ENCODE data around the gene KLF18.
"Not testable (repeated sequence)": the region's sequence is repeated elsewhere in the genome, so short reads cannot be mapped to it uniquely, and the experiment has no call there.

The KLF18 gene

GRCh38 chr1:44120398-44120949 lies 21.0 kb downstream of the KLF18 start:
- Histone ChIP-seq H3K4me1 (ENCODE audit: control insufficient read depth, insufficient read depth, low read length, poor library complexity, severe bottlenecking) (no peaks in the 10 kb centered on the region), H3K36me3 (ENCODE audit: control insufficient read depth, insufficient read depth, low read length) (no peaks in the 10 kb centered on the region), H3K4me3 (ENCODE audit: extremely low read depth, insufficient read depth, low read length, poor library complexity, severe bottlenecking) (no peak overlapping the region), H3K27ac (ENCODE audit: low read depth, low read length, severe bottlenecking) (no peak overlapping the region), H3K9me3 (ENCODE audit: control insufficient read depth, low read length) (no peaks in the 10 kb centered on the region)
- 94 to 95% methylated on average over 3 to 4 of the region's 5 CpGs for WGBS, 2 experiments (ENCODE audit: insufficient coverage in 2 of 2)

GRCh38 chr1:44119525-44119924 lies 21.9 kb downstream of the KLF18 start:
- Histone ChIP-seq H3K9me3 (ENCODE audit: control insufficient read depth, low read length) (no peaks in the 10 kb centered on the region), H3K27ac (ENCODE audit: low read depth, low read length, severe bottlenecking) (no peak overlapping the region), H3K4me1 (ENCODE audit: control insufficient read depth, insufficient read depth, low read length, poor library complexity, severe bottlenecking) (no peaks in the 10 kb centered on the region), H3K4me3 (ENCODE audit: extremely low read depth, insufficient read depth, low read length, poor library complexity, severe bottlenecking) (no peak overlapping the region), H3K36me3 (ENCODE audit: control insufficient read depth, insufficient read depth, low read length) (no peaks in the 10 kb centered on the region)
- 81 to 85% methylated on average over 6 of the region's 6 CpGs for WGBS, 2 experiments (ENCODE audit: insufficient coverage in 2 of 2)

- 96 to 98% methylated on average over 16 to 18 of the region's 25 CpGs for WGBS, 2 experiments (ENCODE audit: insufficient coverage in 2 of 2)
- Histone ChIP-seq H3K27ac (ENCODE audit: low read depth, low read length, severe bottlenecking) (no peak within 1 kb of the TSS), H3K4me1 (ENCODE audit: control insufficient read depth, insufficient read depth, low read length, poor library complexity, severe bottlenecking) (no peaks in the 10 kb centered on the region), H3K36me3 (ENCODE audit: control insufficient read depth, insufficient read depth, low read length) (no peaks in the 10 kb centered on the region), H3K4me3 (ENCODE audit: extremely low read depth, insufficient read depth, low read length, poor library complexity, severe bottlenecking) (no peak within 1 kb of the TSS), H3K9me3 (ENCODE audit: control insufficient read depth, low read length) (no peaks in the 10 kb centered on the region)
Measured at GRCh38 chr1:44118682-44119081, 22.7 kb downstream of the KLF18 start, which contains the start of gene KLF17. Gene KLF17, plus strand, starts transcription at chr1:44118821. Its CDS starts 87 bp downstream, at chr1:44118908.

GRCh38 chr1:44117272-44117671 lies 24.2 kb downstream of the KLF18 start:
- WGBS, 2 experiments (ENCODE audit: insufficient coverage in 2 of 2), result 97 to 99% methylated on average over 9 to 10 of the region's 10 CpGs
- H3K27ac ChIP-seq (ENCODE audit: low read depth, low read length, severe bottlenecking); H3K4me3 ChIP-seq (ENCODE audit: extremely low read depth, insufficient read depth, low read length, poor library complexity, severe bottlenecking); H3K36me3 ChIP-seq (ENCODE audit: control insufficient read depth, insufficient read depth, low read length); H3K9me3 ChIP-seq (ENCODE audit: control insufficient read depth, low read length); H3K4me1 ChIP-seq (ENCODE audit: control insufficient read depth, insufficient read depth, low read length, poor library complexity, severe bottlenecking): not testable (repeated sequence)

GRCh38 chr1:44114098-44114497 lies 27.3 kb downstream of the KLF18 start:
- no peaks in the 10 kb centered on the region for H3K9me3 ChIP-seq (ENCODE audit: control insufficient read depth, low read length)
- WGBS, 2 experiments (ENCODE audit: insufficient coverage in 2 of 2), result 91% methylated on average over 5 to 6 of the region's 7 CpGs
- H3K36me3 ChIP-seq (ENCODE audit: control insufficient read depth, insufficient read depth, low read length), result no peaks in the 10 kb centered on the region
- no peaks in the 10 kb centered on the region for H3K4me1 ChIP-seq (ENCODE audit: control insufficient read depth, insufficient read depth, low read length, poor library complexity, severe bottlenecking)
- no peak overlapping the region for H3K4me3 ChIP-seq (ENCODE audit: extremely low read depth, insufficient read depth, low read length, poor library complexity, severe bottlenecking)
- no peak overlapping the region for H3K27ac ChIP-seq (ENCODE audit: low read depth, low read length, severe bottlenecking)

GRCh38 chr1:44113095-44113609 lies 28.3 kb downstream of the KLF18 start:
- no peak overlapping the region for H3K27ac ChIP-seq (ENCODE audit: low read depth, low read length, severe bottlenecking)
- 71 to 79% methylated on average over 2 of the region's 2 CpGs for WGBS, 2 experiments (ENCODE audit: insufficient coverage in 2 of 2)
- H3K4me1 ChIP-seq (ENCODE audit: control insufficient read depth, insufficient read depth, low read length, poor library complexity, severe bottlenecking), result no peaks in the 10 kb centered on the region
- no peaks in the 10 kb centered on the region for H3K36me3 ChIP-seq (ENCODE audit: control insufficient read depth, insufficient read depth, low read length)
- no peak overlapping the region for H3K4me3 ChIP-seq (ENCODE audit: extremely low read depth, insufficient read depth, low read length, poor library complexity, severe bottlenecking)
- no peaks in the 10 kb centered on the region for H3K9me3 ChIP-seq (ENCODE audit: control insufficient read depth, low read length)

GRCh38 chr1:44112486-44112885 lies 28.9 kb downstream of the KLF18 start:
- H3K4me1 ChIP-seq (ENCODE audit: control insufficient read depth, insufficient read depth, low read length, poor library complexity, severe bottlenecking), result no peaks in the 10 kb centered on the region
- no peaks in the 10 kb centered on the region for H3K36me3 ChIP-seq (ENCODE audit: control insufficient read depth, insufficient read depth, low read length)
- no peaks in the 10 kb centered on the region for H3K9me3 ChIP-seq (ENCODE audit: control insufficient read depth, low read length)
- no peak overlapping the region for H3K4me3 ChIP-seq (ENCODE audit: extremely low read depth, insufficient read depth, low read length, poor library complexity, severe bottlenecking)
- H3K27ac ChIP-seq (ENCODE audit: low read depth, low read length, severe bottlenecking), result no peak overlapping the region
- whole genome bisulfite sequencing, 2 experiments (ENCODE audit: insufficient coverage in 2 of 2), result 83 to 92% methylated on average over 2 of the region's 3 CpGs

- 91 to 93% methylated on average over 1 to 3 of the region's 4 CpGs for WGBS, 2 experiments (ENCODE audit: insufficient coverage in 2 of 2)
- Histone ChIP-seq H3K4me3 (ENCODE audit: extremely low read depth, insufficient read depth, low read length, poor library complexity, severe bottlenecking) (no peak overlapping the region), H3K36me3 (ENCODE audit: control insufficient read depth, insufficient read depth, low read length) (no peaks in the 10 kb centered on the region), H3K27ac (ENCODE audit: low read depth, low read length, severe bottlenecking) (no peak overlapping the region), H3K9me3 (ENCODE audit: control insufficient read depth, low read length) (no peaks in the 10 kb centered on the region), H3K4me1 (ENCODE audit: control insufficient read depth, insufficient read depth, low read length, poor library complexity, severe bottlenecking) (no peaks in the 10 kb centered on the region)
Measured at GRCh38 chr1:44111861-44112260, 29.6 kb downstream of the KLF18 start.

- 89 to 97% methylated on average over 3 to 4 of the region's 5 CpGs for WGBS, 2 experiments (ENCODE audit: insufficient coverage in 2 of 2)
- Histone ChIP-seq H3K9me3 (ENCODE audit: control insufficient read depth, low read length) (no peaks in the 10 kb centered on the region), H3K36me3 (ENCODE audit: control insufficient read depth, insufficient read depth, low read length) (no peaks in the 10 kb centered on the region), H3K27ac (ENCODE audit: low read depth, low read length, severe bottlenecking) (no peak overlapping the region), H3K4me3 (ENCODE audit: extremely low read depth, insufficient read depth, low read length, poor library complexity, severe bottlenecking) (no peak overlapping the region), H3K4me1 (ENCODE audit: control insufficient read depth, insufficient read depth, low read length, poor library complexity, severe bottlenecking) (no peaks in the 10 kb centered on the region)
Measured at GRCh38 chr1:44110916-44111315, 30.5 kb downstream of the KLF18 start.

- Histone ChIP-seq H3K9me3 (ENCODE audit: control insufficient read depth, low read length) (no peaks in the 10 kb centered on the region), H3K36me3 (ENCODE audit: control insufficient read depth, insufficient read depth, low read length) (no peaks in the 10 kb centered on the region), H3K4me1 (ENCODE audit: control insufficient read depth, insufficient read depth, low read length, poor library complexity, severe bottlenecking) (no peaks in the 10 kb centered on the region), H3K4me3 (ENCODE audit: extremely low read depth, insufficient read depth, low read length, poor library complexity, severe bottlenecking) (no peak overlapping the region), H3K27ac (ENCODE audit: low read depth, low read length, severe bottlenecking) (no peak overlapping the region)
- WGBS, 2 experiments (ENCODE audit: insufficient coverage in 2 of 2), result 90 to 100% methylated on average over 1 of the region's 1 CpG
Measured at GRCh38 chr1:44108971-44109370, 32.5 kb downstream of the KLF18 start.

GRCh38 chr1:44108241-44108640 lies 33.2 kb downstream of the KLF18 start:
- H3K4me1 ChIP-seq (ENCODE audit: control insufficient read depth, insufficient read depth, low read length, poor library complexity, severe bottlenecking), result no peaks in the 10 kb centered on the region
- no peak overlapping the region for H3K27ac ChIP-seq (ENCODE audit: low read depth, low read length, severe bottlenecking)
- no peak overlapping the region for H3K4me3 ChIP-seq (ENCODE audit: extremely low read depth, insufficient read depth, low read length, poor library complexity, severe bottlenecking)
- no peaks in the 10 kb centered on the region for H3K36me3 ChIP-seq (ENCODE audit: control insufficient read depth, insufficient read depth, low read length)
- WGBS, 2 experiments (ENCODE audit: insufficient coverage in 2 of 2), result 75% methylated on average over 1 of the region's 1 CpG; no CpG with 5 or more reads in 1 of the 2 experiments
- H3K9me3 ChIP-seq (ENCODE audit: control insufficient read depth, low read length), result no peaks in the 10 kb centered on the region
